Heart left ventricle (tissue), 13 donors: ENCODE data around the gene ENOX1.

Experiments used
- POLR2A ChIP-seq, 2 donors: fragments of 450-650 bp; IDR thresholded peaks; one replicate each; pipeline ENCODE4 v1.6.1; 2017; ENCODE audit warnings: antibody characterized with exemption in 2 of 2, mild to moderate bottlenecking in 2 of 2, moderate library complexity in 2 of 2
- TF ChIP-seq, protein P1 (sequence below), 12 donors: fragments of 200-600 bp; sonication (generic) in 4 of 12; IDR thresholded peaks; one replicate each; pipeline versions ENCODE4 v1.5.0 to v1.8.0; 2018 to 2022; ENCODE audit warnings: antibody characterized with exemption in 12 of 12, mild to moderate bottlenecking in 5 of 12
- donor health status: ischemic (EF 13 %, LVEDD 7.1; RV severe dilation, severe dysfunction).
- donor health status: DM: no; HTN: yes; CAD: no.
- donor health status: DM: no; HTN: no; CAD: no.
- donor health status: ischemic (EF 25% LVEDD 6.9; RV normal size, moderate dysfunction).
- donor health status: ischemic (EF 25% LVEDD 5.7; RV mildly dilated, moderate dysfunction).
- donor health status: ischemic (EF 35%, LVEDD 5.7; RV mildly dilated, moderate dysfunction).
- donor health status: nonischemic (EF 11% LVEDD 7.7; RV severe dilation, severe dysfunction).
- donor health status: DM: yes; HTN: yes; CAD: no.
- donor health status: PGD.
- donor health status: ischemic (EF 29% LVEDD 5.4; RV normal size, mild dysfunction).
- donor health status: nonischemic (EF 23%, LVEDD 6.1; RV moderate dilation, normal function).

GRCh38 chr13:43266936-43267615 is 519.7 kb downstream of the ENOX1 start:
- TF ChIP-seq, protein P1, sequence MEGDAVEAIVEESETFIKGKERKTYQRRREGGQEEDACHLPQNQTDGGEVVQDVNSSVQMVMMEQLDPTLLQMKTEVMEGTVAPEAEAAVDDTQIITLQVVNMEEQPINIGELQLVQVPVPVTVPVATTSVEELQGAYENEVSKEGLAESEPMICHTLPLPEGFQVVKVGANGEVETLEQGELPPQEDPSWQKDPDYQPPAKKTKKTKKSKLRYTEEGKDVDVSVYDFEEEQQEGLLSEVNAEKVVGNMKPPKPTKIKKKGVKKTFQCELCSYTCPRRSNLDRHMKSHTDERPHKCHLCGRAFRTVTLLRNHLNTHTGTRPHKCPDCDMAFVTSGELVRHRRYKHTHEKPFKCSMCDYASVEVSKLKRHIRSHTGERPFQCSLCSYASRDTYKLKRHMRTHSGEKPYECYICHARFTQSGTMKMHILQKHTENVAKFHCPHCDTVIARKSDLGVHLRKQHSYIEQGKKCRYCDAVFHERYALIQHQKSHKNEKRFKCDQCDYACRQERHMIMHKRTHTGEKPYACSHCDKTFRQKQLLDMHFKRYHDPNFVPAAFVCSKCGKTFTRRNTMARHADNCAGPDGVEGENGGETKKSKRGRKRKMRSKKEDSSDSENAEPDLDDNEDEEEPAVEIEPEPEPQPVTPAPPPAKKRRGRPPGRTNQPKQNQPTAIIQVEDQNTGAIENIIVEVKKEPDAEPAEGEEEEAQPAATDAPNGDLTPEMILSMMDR (IDR thresholded peaks at IDR 0.05): no peak
- TF ChIP-seq POLR2A (IDR thresholded peaks at IDR 0.05): no peak
